NCI-H2196 (cell line): ENCODE measurements around the gene OR7C1.
"Not testable (repeated sequence)": the region's sequence is repeated elsewhere in the genome, so short reads cannot be mapped to it uniquely, and the experiment has no call there.

Experiments
- DNase-seq: peaks from one replicate; lab custom pipeline; 2025; ENCODE audit not compliant: unreplicated experiment; lab: John Stamatoyannopoulos, UW

Gene OR7C1

DNA sequence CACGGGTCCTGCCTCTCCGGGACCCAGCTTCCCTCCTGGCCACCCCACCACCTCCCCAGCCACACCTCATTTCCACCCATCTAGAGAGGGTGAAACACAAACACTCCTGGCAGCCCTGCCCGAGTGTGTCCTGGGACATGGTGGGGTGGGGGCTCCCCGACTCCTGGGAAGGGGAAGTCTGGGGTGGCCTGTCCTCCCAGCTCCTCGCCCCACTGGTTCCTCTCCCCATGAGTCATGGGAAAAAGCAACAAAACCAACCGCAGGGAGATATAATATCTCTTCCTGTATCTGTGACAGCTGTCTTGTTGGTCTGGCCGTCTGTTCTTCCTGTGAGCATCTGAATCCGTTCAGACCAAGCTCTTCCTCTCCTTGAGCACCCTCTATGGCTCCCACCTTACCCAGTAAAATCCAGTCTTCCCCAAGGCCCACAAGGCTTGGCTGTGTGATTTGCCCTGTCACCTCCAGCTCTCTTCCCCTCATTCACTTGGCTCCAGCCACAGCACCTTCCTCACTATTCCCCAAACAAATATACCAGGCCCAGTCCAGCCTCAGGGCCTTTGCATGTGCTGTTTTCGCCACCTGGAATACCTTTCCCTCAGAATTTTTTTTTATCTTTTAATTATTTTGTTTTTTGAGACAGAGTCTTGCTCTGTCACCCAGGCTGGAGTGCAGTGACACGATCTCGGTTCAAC, 49.7 kb downstream of the OR7C1 start:
- not testable (repeated sequence) for DNase-seq

DNA sequence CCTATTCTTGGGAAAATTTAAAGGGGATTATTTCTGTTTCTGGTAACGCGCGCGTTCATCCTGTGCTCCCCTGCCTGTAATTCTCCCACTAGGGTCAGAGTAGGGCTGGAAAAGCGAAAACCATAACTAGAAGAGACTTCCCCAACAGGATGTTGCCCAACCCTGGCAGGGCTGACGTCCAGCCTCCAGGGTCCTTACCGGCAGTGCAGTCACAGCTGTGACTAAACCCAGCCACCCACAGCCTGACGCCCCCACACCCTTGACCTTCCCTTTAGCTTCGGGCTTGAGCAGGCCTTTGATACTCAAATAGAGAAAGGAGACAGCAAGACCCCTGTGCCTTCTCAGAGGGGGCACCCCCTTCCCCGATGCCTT, 50.3 kb downstream of the OR7C1 start:
- not testable (repeated sequence) for DNase-seq

DNA sequence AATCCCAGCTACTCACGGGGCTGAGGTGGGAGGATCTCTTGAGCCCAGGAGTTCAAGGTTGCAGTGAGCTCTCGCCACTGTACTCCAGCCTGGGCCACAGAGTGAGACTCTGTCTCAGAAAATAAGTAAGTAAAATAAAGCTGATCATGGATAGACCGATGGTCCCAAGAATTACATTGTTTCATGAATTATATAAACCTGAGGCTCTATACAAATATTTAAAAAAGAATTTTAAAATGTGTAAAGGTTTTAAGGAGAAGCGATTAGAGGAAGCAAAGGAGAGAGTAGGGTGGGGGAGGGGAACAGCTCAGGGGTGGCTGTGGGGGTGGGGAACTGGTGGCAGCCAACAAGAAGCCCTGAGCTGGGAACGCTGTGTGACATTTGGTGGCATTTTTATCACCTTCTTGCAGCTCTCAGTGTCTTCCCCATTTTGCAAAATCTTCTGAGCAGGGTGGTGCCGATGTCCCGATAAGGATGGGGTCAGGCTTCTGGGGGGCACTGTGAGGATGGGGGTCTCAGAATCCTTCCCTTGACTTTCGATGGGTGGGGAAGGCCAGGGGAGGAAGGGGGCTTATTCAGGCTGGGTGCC, 51.5 kb downstream of the OR7C1 start:
- not testable (repeated sequence) for DNase-seq

GRCh38 chr19:14782626-14783409, 52.2 kb downstream of the OR7C1 start:
- no peak for DNase-seq

GRCh38 chr19:14781713-14782536, 53.1 kb downstream of the OR7C1 start:
- not testable (repeated sequence) for DNase-seq

GRCh38 chr19:14780622-14781225, 54.3 kb downstream of the OR7C1 start:
- DNase-seq: not testable (repeated sequence)

GRCh38 chr19:14779151-14779550, 55.8 kb downstream of the OR7C1 start:
- no peak for DNase-seq

DNA sequence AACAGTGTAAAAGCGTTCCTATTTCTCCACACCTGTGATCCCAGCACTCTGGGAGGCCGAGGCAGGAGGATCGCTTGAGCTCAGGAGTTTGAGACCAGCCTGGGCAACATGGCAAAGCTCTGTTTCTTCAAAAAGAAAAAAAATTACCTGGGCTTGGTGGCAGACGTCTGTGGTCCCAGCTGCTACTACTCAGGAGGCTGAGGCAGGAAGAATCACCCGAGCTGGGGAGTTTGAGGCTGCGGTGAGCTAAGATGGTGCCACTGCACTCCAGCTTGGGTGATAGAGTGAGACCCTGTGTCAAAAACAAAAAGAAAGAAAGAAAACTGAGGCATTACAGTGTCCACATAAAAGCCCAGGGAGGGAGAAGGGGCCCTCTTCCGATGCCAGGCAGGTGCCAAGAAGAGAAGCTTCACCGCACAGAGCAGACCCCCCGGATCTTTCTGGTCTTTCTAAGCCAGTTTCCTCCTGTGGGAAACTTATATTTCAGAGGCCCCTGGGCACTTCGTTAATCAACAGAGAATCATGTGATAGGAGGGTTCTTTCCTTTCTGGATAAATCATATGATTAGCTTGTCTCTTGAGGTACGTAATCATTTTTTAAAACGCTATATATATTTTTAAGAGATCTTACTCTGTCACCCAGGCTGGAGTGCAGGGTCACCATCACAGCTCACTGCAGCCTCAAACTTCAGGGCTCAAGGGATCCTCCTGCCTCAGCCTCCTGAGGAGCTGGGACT, 56.7 kb downstream of the OR7C1 start, which contains the start of gene ADGRE2:
TSS of gene ADGRE2 (minus strand) at position 451 of the 736 bp plus-strand sequence. CDS start 1,804 bp downstream, outside the sequence.
- DNase-seq: not testable (repeated sequence)

- DNase-seq: not testable (repeated sequence)
These were observed 57.3 kb downstream of the OR7C1 start for GRCh38 chr19:14777645-14778044.

DNA sequence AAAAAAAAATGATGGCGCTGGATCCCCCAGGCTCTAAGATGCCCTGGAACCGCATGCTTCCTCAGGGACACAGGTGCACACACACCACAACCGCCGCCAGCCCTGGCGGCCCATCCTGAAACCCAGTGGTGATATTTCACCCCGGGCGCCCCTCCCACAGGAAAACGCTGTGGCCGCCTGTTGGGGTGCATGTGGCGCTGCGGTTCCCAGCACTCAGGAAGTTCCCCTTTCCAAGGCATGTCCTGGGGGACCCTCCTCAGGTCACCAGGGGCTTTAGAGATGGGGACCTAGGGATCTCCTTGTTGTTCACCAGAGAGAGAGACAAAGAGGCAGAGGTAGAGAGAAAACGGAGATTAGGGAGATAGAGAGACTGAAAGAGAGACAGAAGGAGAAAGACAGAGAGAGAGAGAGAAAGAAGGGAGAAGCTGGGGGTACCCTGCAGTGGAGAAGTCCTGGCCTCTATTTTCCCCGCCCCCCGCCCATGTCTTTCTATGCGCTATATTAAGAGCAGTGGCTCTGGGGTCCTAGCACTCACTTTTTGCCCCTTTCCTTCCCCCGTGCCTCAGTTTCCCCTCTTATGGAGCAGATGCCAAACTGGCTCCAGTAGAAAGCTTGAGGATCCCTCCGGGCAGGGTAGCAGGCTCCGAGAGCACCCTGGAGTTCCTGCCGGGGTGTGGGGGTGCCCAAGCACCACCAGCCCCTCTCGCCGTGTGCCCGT, 59.0 kb downstream of the OR7C1 start:
- DNase-seq: no peak

- not testable (repeated sequence) for DNase-seq
These were observed 59.7 kb downstream of the OR7C1 start for GRCh38 chr19:14775326-14775725.

- DNase-seq: no peak
These were observed 60.6 kb downstream of the OR7C1 start for GRCh38 chr19:14774373-14774772.

GRCh38 chr19:14773722-14774121, 61.3 kb downstream of the OR7C1 start:
- DNase-seq: not testable (repeated sequence)

- no peak for DNase-seq
These were observed 62.0 kb downstream of the OR7C1 start for GRCh38 chr19:14772995-14773394.

DNA sequence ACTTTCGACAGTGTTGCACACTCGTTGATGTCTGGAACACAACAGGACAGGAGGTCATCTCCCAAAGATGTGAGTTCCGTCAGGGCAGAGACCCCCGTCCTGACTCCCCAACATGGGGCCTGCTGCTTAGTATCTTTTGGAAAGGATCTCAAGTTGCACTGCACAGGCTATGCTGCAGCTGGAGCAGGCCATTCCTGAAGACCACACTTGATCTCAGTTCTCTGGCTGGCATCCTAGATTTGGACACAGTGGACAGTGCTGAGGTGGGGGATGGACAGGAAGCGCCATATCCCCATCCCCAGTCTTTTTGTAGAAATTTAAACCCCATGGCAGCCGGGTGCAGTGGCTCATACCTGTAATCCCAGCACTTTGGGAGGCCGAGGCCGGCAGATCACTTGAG, 62.5 kb downstream of the OR7C1 start:
- DNase-seq: no peak

DNA sequence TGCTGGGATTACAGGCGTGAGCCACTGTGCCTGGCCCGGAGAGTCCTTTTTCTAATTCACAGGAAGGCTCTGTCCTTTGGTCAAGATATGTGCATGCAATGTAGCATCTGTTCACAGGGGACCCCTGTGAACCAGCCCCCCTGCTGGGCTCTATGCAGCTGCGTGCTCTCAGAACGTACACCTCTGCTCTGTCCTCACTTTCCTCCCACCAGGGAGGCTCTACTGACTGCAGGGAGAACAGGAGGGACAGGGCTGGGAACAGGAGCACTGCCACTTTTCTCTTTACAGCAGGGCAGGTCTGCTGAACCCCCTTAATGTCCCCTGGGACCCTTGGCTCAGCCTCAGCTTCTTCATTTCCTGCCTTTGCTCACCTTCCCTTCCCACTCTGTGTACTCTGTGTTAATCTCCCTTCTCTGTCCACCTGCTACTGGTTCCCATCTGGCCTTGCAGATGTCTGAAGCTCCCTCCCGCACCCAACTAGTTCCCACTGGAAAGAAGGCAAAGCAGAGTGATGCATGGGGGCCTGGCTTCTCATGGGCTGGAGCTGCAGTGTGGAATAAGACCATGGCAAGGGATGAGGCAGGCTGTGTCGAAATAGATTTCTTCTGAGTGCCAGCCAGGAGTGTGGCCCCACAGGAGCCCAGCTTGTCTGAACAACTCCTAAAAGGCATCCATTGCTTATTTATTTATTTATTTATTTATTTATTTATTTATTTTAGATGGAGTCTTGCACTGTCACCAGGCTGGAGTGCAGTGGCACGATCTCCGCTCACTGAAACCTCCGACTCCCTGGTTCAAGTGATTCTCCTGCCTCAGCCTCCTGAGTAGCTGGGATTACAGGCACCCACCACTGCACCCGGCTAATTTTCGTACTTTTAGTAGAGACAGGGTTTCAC, 63.8 kb downstream of the OR7C1 start:
- DNase-seq: no peak

- no peak for DNase-seq
These were observed 64.8 kb downstream of the OR7C1 start for GRCh38 chr19:14770136-14770535.

GRCh38 chr19:14769201-14769600, 65.8 kb downstream of the OR7C1 start:
- no peak for DNase-seq
